CD4-positive, alpha-beta T cell (primary cell): ENCODE data around the gene MEA1. TPM values are rescaled to one million over a fixed set of nuclear protein-coding genes. Genes with fewer than 3 reads are reported as not detected.

Experiments used
- ATAC-seq: fragments of 200-7000 bp; cut with Tn5 transposase; one replicate; pipeline ENCODE4 v1.10.0; 2022; ENCODE audit warnings: mild to moderate bottlenecking; ENCODE audit not compliant: poor library complexity
- CTCF ChIA-PET: fragments of 350-600 bp; sonication (Branson Sonifier 250); formaldehyde crosslinking; loops from one replicate; lab custom pipeline; 2021; ENCODE audit warnings: antibody characterized with exemption, inconsistent platforms; lab: Charles Lee
- POLR2A ChIA-PET: fragments of 350-600 bp; sonication (Branson Sonifier 250); formaldehyde crosslinking; loops from one replicate; lab custom pipeline; 2021; ENCODE audit warnings: antibody characterized with exemption, inconsistent platforms; lab: Charles Lee
- DNase-seq, 14 experiments: peaks; one replicate each; pipeline ENCODE4 v3.0.0-alpha.2; 2013 to 2020; ENCODE audit warnings: mixed read lengths in 2 of 14
- H3K27ac ChIP-seq, 2 donors: one replicate each; pipeline versions ENCODE4 v1.5.1 to v1.7.0; 2013; ENCODE audit warnings: low read length in 2 of 2, low read depth in 1 of 2, mild to moderate bottlenecking in 1 of 2
- H3K27me3 ChIP-seq, 2 experiments: 1 replicate in 1 of 2; 2 replicates in 1 of 2; pipeline versions ENCODE4 v1.6.1 to v1.7.0; 2013; ENCODE audit warnings: low read length in 2 of 2, control low read depth in 1 of 2, mild to moderate bottlenecking in 1 of 2, moderate library complexity in 1 of 2; ENCODE audit not compliant: insufficient read depth in 2 of 2, control insufficient read depth in 1 of 2
- H3K36me3 ChIP-seq: one replicate; pipeline ENCODE4 v1.6.1; 2013; ENCODE audit warnings: low read length, control low read depth; ENCODE audit not compliant: insufficient read depth
- H3K4me1 ChIP-seq: one replicate; pipeline ENCODE4 v1.6.1; 2013; ENCODE audit warnings: low read length, control low read depth; ENCODE audit not compliant: insufficient read depth
- H3K4me3 ChIP-seq: one replicate; pipeline ENCODE4 v1.5.1; 2013; ENCODE audit warnings: mild to moderate bottlenecking, low read length, moderate library complexity
- H3K9me3 ChIP-seq, 2 experiments: 1 replicate in 1 of 2; 2 replicates in 1 of 2; pipeline versions ENCODE4 v1.6.1 to v1.7.0; 2013; ENCODE audit warnings: low read length in 2 of 2, mild to moderate bottlenecking in 2 of 2, control low read depth in 1 of 2, moderate library complexity in 1 of 2; ENCODE audit not compliant: control insufficient read depth in 1 of 2, insufficient read depth in 1 of 2
- H3K27ac Mint-ChIP-seq: one replicate; pipeline ENCODE4 v1.8.0; 2020; ENCODE audit warnings: mixed read lengths
- H3K27me3 Mint-ChIP-seq: one replicate; pipeline ENCODE4 v1.8.0; 2021; ENCODE audit warnings: mixed read lengths
- H3K36me3 Mint-ChIP-seq: one replicate; pipeline ENCODE4 v1.8.0; 2021; ENCODE audit warnings: low read depth, mixed read lengths
- H3K4me1 Mint-ChIP-seq: one replicate; pipeline ENCODE4 v1.8.0; 2021; ENCODE audit warnings: low read depth, mixed read lengths
- H3K4me3 Mint-ChIP-seq: one replicate; pipeline ENCODE4 v1.8.0; 2020; ENCODE audit warnings: mild to moderate bottlenecking, mixed read lengths
- H3K9me3 Mint-ChIP-seq: one replicate; pipeline ENCODE4 v1.8.0; 2020; ENCODE audit warnings: mixed read lengths
- CTCF ChIP-seq: fragments of 200-600 bp; IDR thresholded peaks from one replicate; pipeline ENCODE4 v1.8.0; 2022; ENCODE audit warnings: antibody characterized with exemption, mild to moderate bottlenecking
- intact Hi-C, 2 experiments: fragments of 100-400 bp; cut with DNase I in 1 of 2; cut with micrococcal nuclease in 1 of 2; formaldehyde crosslinking; loops; one replicate each; pipeline versions ENCODE4 v1.15.1 to v1.9.0; 2023 to 2025; cut with DNase I, micrococcal nuclease
- polyA plus RNA-seq, 2 donors: library from polyadenylated mRNA; unstranded; fragments of 120-200 nt; gene quantifications; one replicate each; pipeline ENCODE4 v1.2.1, GENCODE V29; 2013
- total RNA-seq, 174 experiments: library from RNA in 2 of 174; stranded (reverse) in 2 of 174; gene quantifications; one replicate each; pipeline ENCODE4 v1.2.3 and lab custom pipeline; 2021 to 2026

MEA1 gene
- total RNA-seq (10 to 100 TPM; 13.6 to 17.0 TPM), total RNA-seq (lab: John Stamatoyannopoulos, UW) (11.7 to 78.7 (median 23.7) reads per million in 172 experiments)
- 50.2 TPM for polyA plus RNA-seq (2013, experiment 1 of 2)
- polyA plus RNA-seq (2013, experiment 2 of 2) = 47.3 TPM

GRCh38 chr6:43013843-43014433 is at the start of gene MEA1, which contains the start of gene KLHDC3:
Gene MEA1, minus strand, starts transcription at chr6:43013946. Its CDS starts 133 bp downstream, at chr6:43013813.
Gene KLHDC3, plus strand, starts transcription at chr6:43014249. Its CDS starts 2,944 bp downstream, at chr6:43017193.
- DNase-seq = peak; percentile 95 to 100 (median 98)
- Mint-ChIP-seq H3K4me1 (peaks cover 59% of the 10 kb centered on the region), H3K4me3 (peak within 1 kb of the TSS; percentile 88), H3K9me3 (no peaks in the 10 kb centered on the region), H3K27me3 (no peaks in the 10 kb centered on the region), H3K27ac (peak within 1 kb of the TSS; percentile 81), H3K36me3 (peaks cover 76% of the 10 kb centered on the region)
- peak within 1 kb of the TSS; percentile 51 to 59 for H3K27ac ChIP-seq
- peaks cover 61% of the 10 kb centered on the region for H3K36me3 ChIP-seq
- TF ChIP-seq CTCF = no peak
- peak; percentile 91 for ATAC-seq
- intact Hi-C loops = loop anchor here (1.0 to 5.0 kb wide), 9 partner anchors 29 to 797 kb away; partner anchors contain the start of genes PPP2R5D (in 2 of the 2), CNPY3 (in 1 of the 2), KLC4 (in 1 of the 2) and MRPL2 (in 1 of the 2)
- H3K27me3 ChIP-seq = no peaks in the 10 kb centered on the region
- H3K4me1 ChIP-seq = peaks cover 55% of the 10 kb centered on the region
- no peaks in the 10 kb centered on the region for H3K9me3 ChIP-seq
- CTCF ChIA-PET = interaction anchor here (0.8 to 1.3 kb wide), 5 partner anchors 30 to 130 kb away, joined by 3 to 4 read pairs (median 3); partner anchors contain the start of genes CUL7, PEX6 and PPP2R5D
- peak within 1 kb of the TSS; percentile 86 for H3K4me3 ChIP-seq
- POLR2A ChIA-PET = interaction anchor here (0.6 to 3.9 kb wide), 30 partner anchors 8 to 615 kb away, joined by 3 to 65 read pairs (median 4); partner anchors contain the start of genes BICRAL, CNPY3, CUL7 and CUL9

- peaks cover 25% of the 10 kb centered on the region for H3K4me1 ChIP-seq
- Mint-ChIP-seq H3K4me1 (peaks cover 36% of the 10 kb centered on the region), H3K27ac (no peak overlapping the region), H3K9me3 (no peaks in the 10 kb centered on the region), H3K36me3 (peaks cover 65% of the 10 kb centered on the region), H3K4me3 (no peak overlapping the region), H3K27me3 (no peaks in the 10 kb centered on the region)
- H3K27me3 ChIP-seq = no peaks in the 10 kb centered on the region
- peaks cover 26% of the 10 kb centered on the region for H3K36me3 ChIP-seq
- ChIA-PET POLR2A (interaction anchor here (0.6 kb wide), 1 partner anchor 11 kb away, joined by 3 read pairs; no protein-coding TSS in a partner anchor), CTCF (no interaction called here)
- TF ChIP-seq CTCF = no peak
- H3K27ac ChIP-seq = no peak overlapping the region
- no peak for DNase-seq
- intact Hi-C loops = no loop called here
- no peaks in the 10 kb centered on the region for H3K9me3 ChIP-seq
- ATAC-seq = no peak
- H3K4me3 ChIP-seq = no peak overlapping the region
Measured at GRCh38 chr6:43062818-43063217, 49.1 kb upstream of the MEA1 start.

GRCh38 chr6:43061861-43062260 is 48.1 kb upstream of the MEA1 start:
- CTCF ChIA-PET = no interaction called here
- no peaks in the 10 kb centered on the region for H3K27me3 ChIP-seq
- POLR2A ChIA-PET = no interaction called here
- H3K27ac ChIP-seq = no peak overlapping the region
- peaks cover 26% of the 10 kb centered on the region for H3K4me1 ChIP-seq
- no peak for TF ChIP-seq CTCF
- ATAC-seq = no peak
- Mint-ChIP-seq H3K36me3 (peaks cover 66% of the 10 kb centered on the region), H3K9me3 (no peaks in the 10 kb centered on the region), H3K27ac (peak overlapping the region; percentile 96), H3K4me1 (peaks cover 38% of the 10 kb centered on the region), H3K27me3 (no peaks in the 10 kb centered on the region), H3K4me3 (peak overlapping the region; percentile 32)
- H3K4me3 ChIP-seq = no peak overlapping the region
- H3K36me3 ChIP-seq = peaks cover 30% of the 10 kb centered on the region
- no peaks in the 10 kb centered on the region for H3K9me3 ChIP-seq
- DNase-seq = no peak
- intact Hi-C loops = no loop called here
